Astrocyte of the spinal cord (primary cell): ENCODE results near the gene THPO.

ENCODE experiments used
- DNase-seq: peaks from one replicate; pipeline ENCODE4 v3.0.0; 2011; ENCODE audit warnings: low read depth, low spot score
- H3K4me3 ChIP-seq: 2 replicates; pipeline ENCODE4 v1.5.1; 2011; ENCODE audit warnings: low read depth, mild to moderate bottlenecking, low read length, moderate library complexity
- CTCF ChIP-seq: IDR thresholded peaks from 2 replicates; pipeline ENCODE4 v1.5.1; 2012; ENCODE audit warnings: low read depth, mild to moderate bottlenecking, low read length, inconsistent platforms
- in situ Hi-C: cut with HindIII; loops from 2 replicates; pipeline ENCODE4 v1.10.0; 2017; ENCODE audit warnings: low sequenced_read_pairs

Gene THPO

GRCh38 chr3:184325715-184326369, 52.2 kb downstream of the THPO start:
- TF ChIP-seq CTCF: no peak
- in situ Hi-C loops: no loop called here
- DNase-seq: no peak
- H3K4me3 ChIP-seq: no peak overlapping the region

GRCh38 chr3:184325269-184325668, 52.7 kb downstream of the THPO start:
- DNase-seq: no peak
- no peak for TF ChIP-seq CTCF

GRCh38 chr3:184323696-184324095, 54.3 kb downstream of the THPO start:
- in situ Hi-C loops: no loop called here

More at GRCh38 chr3:184325269-184325668, 52.7 kb downstream of the THPO start:
- in situ Hi-C loops: no loop called here
- no peak overlapping the region for H3K4me3 ChIP-seq

GRCh38 chr3:184322731-184323487, 55.1 kb downstream of the THPO start:
- no peak for TF ChIP-seq CTCF
- DNase-seq: no peak
- no peak overlapping the region for H3K4me3 ChIP-seq
- in situ Hi-C loops: no loop called here

More at GRCh38 chr3:184323696-184324095, 54.3 kb downstream of the THPO start:
- no peak for DNase-seq
- TF ChIP-seq CTCF: no peak
- no peak overlapping the region for H3K4me3 ChIP-seq
